Transverse colon (tissue), 4 donors: Measurements from ENCODE around the gene NUDT13.

Source experiments
- CTCF ChIP-seq, 5 experiments: fragments of 200-600 bp in 3 of 5; fragments of 450-650 bp in 2 of 5; sonication (generic) in 3 of 5; IDR thresholded peaks; 1 replicate in 2 of 5; 2 replicates in 3 of 5; pipeline ENCODE4 v1.5.1; 2016 to 2017; ENCODE audit warnings: antibody characterized with exemption in 5 of 5, inconsistent platforms in 3 of 5, mild to moderate bottlenecking in 2 of 5, moderate library complexity in 1 of 5
- POLR2A ChIP-seq: fragments of 450-650 bp; IDR thresholded peaks from one replicate; pipeline ENCODE4 v1.6.1; 2016; ENCODE audit warnings: antibody characterized with exemption, mild to moderate bottlenecking, moderate library complexity
- POLR2AphosphoS5 ChIP-seq, 3 donors: sonication (generic); formaldehyde crosslinking; IDR thresholded peaks; one replicate each; pipeline ENCODE4 v1.6.1; 2016; ENCODE audit warnings: antibody characterized with exemption in 3 of 3

- TF ChIP-seq CTCF (IDR thresholded peaks at IDR 0.05), result peak in 1 of 5 experiments; percentile 5
- no peak for TF ChIP-seq POLR2A
- TF ChIP-seq POLR2AphosphoS5 (IDR thresholded peaks at IDR 0.05), result no peak
Observed at GRCh38 chr10:73168465-73168803, 58.2 kb downstream of the NUDT13 start.
